GM12878 (cell line): ENCODE measurements around the gene MAP1LC3A. TPM values are rescaled to one million over a fixed set of nuclear protein-coding genes. Genes with fewer than 3 reads are reported as not detected.

Source experiments
- ATAC-seq: fragments of 200-7000 bp; cut with Tn5 transposase; 3 replicates; pipeline ENCODE4 v1.9.1; 2020; ENCODE audit warnings: mild to moderate bottlenecking, moderate library complexity
- BruUV-seq: library from RNA; stranded (reverse); fragments of 400-500 nt; replicated peaks from 2 replicates; lab custom pipeline; 2021; lab: Mats Ljungman, UMichigan
- CTCF ChIA-PET: fragments of 300-600 bp; sonication (Branson Sonifier 250); formaldehyde crosslinking; extraction: SDS; loops from one replicate; lab custom pipeline; 2021; ENCODE audit warnings: inconsistent platforms; lab: Yijun Ruan, JAX
- POLR2A ChIA-PET: fragments of 350-600 bp; formaldehyde crosslinking; extraction: SDS; loops from one replicate; lab custom pipeline; 2021; ENCODE audit warnings: inconsistent platforms; lab: Charles Lee
- RAD21 ChIA-PET: fragments of 300-600 bp; sonication (Branson Sonifier 250); formaldehyde crosslinking; loops from one replicate; lab custom pipeline; 2023; ENCODE audit warnings: antibody characterized with exemption; ENCODE audit not compliant: unreplicated experiment; lab: Charles Lee
- SMC1A ChIA-PET: fragments of 300-600 bp; sonication (Branson Sonifier 250); formaldehyde crosslinking; loops from one replicate; lab custom pipeline; 2023; ENCODE audit not compliant: unreplicated experiment, uncharacterized antibody; lab: Charles Lee
- DNase-seq: peaks from one replicate; pipeline ENCODE4 v3.0.0-alpha.2; 2011; ENCODE audit warnings: low read depth, low spot score
- FAIRE-seq: peaks from 3 replicates; lab custom pipeline; 2011; peaks lifted over from hg19 to GRCh38; lab: Jason Lieb, UNC
- H2AFZ ChIP-seq: 2 replicates; pipeline ENCODE4 v1.6.0; 2011; ENCODE audit warnings: low read depth, low read length, control low read depth; ENCODE audit not compliant: control insufficient read depth
- H3K27ac ChIP-seq: 2 replicates; pipeline ENCODE4 v1.5.1; 2011; ENCODE audit warnings: control low read depth; ENCODE audit not compliant: control insufficient read depth, insufficient read depth
- H3K27me3 ChIP-seq, 2 experiments: replicated peaks in 1 of 2; 2 replicates each; pipeline versions ENCODE4 v1.6.0 to v1.6.1; 2011; ENCODE audit warnings: low read length in 1 of 2; ENCODE audit not compliant: control insufficient read depth in 2 of 2, insufficient read depth in 2 of 2
- H3K36me3 ChIP-seq, 2 experiments: 2 replicates each; pipeline ENCODE4 v1.5.1; 2011; ENCODE audit warnings: low read length in 1 of 2; ENCODE audit not compliant: control insufficient read depth in 2 of 2, insufficient read depth in 2 of 2
- H3K4me1 ChIP-seq: 2 replicates; pipeline ENCODE4 v1.6.1; 2011; ENCODE audit warnings: mild to moderate bottlenecking, low read length, moderate library complexity, mixed read lengths; ENCODE audit not compliant: control insufficient read depth, insufficient read depth
- H3K4me2 ChIP-seq: 2 replicates; pipeline ENCODE4 v1.6.0; 2011; ENCODE audit warnings: control low read depth; ENCODE audit not compliant: control insufficient read depth, insufficient read depth
- H3K4me3 ChIP-seq: fragments of 200-600 bp; sonication (generic); 2 replicates; pipeline ENCODE4 v1.5.1; 2016
- H3K79me2 ChIP-seq: 2 replicates; pipeline ENCODE4 v1.6.0; 2011; ENCODE audit warnings: low read length; ENCODE audit not compliant: control insufficient read depth, insufficient read depth
- H3K9ac ChIP-seq: 2 replicates; pipeline ENCODE4 v1.8.0; 2011; ENCODE audit warnings: low read length, control low read depth, mixed read lengths; ENCODE audit not compliant: control insufficient read depth, insufficient read depth
- H3K9me3 ChIP-seq: replicated peaks from 3 replicates; pipeline ENCODE4 v1.5.1; 2011; ENCODE audit warnings: mild to moderate bottlenecking, low read length; ENCODE audit not compliant: control insufficient read depth, insufficient read depth
- H4K20me1 ChIP-seq: 2 replicates; pipeline ENCODE4 v1.6.0; 2011; ENCODE audit not compliant: control insufficient read depth, insufficient read depth
- DPF2 ChIP-seq: fragments of 450-650 bp; IDR thresholded peaks from 2 replicates; pipeline ENCODE4 v1.6.1; 2017; ENCODE audit warnings: mild to moderate bottlenecking
- NR2C1 ChIP-seq: fragments of 450-650 bp; IDR thresholded peaks from 2 replicates; pipeline ENCODE4 v1.6.1; 2017; ENCODE audit warnings: antibody characterized with exemption, mild to moderate bottlenecking, moderate library complexity
- NR2F1 ChIP-seq: fragments of 450-650 bp; conservative IDR thresholded peaks from 2 replicates; pipeline ENCODE4 v1.6.1; 2017; ENCODE audit warnings: mild to moderate bottlenecking
- ZNF687 ChIP-seq: fragments of 450-650 bp; IDR thresholded peaks from 2 replicates; pipeline ENCODE4 v1.6.1; 2017; ENCODE audit warnings: mild to moderate bottlenecking, moderate library complexity
- WGBS: methylation state at CpG from one replicate; pipeline ENCODE4 v1.1.6; 2016; ENCODE audit warnings: low lambda C conversion rate; ENCODE audit not compliant: insufficient replicate concordance, insufficient coverage; ENCODE audit errors: missing lambda C conversion rate; 5-methylcytosine and 5-hydroxymethylcytosine counted together
- in situ Hi-C: fragments of 300-500 bp; cut with MboI; formaldehyde crosslinking; loops from 9 replicates; pipeline ENCODE4 v1.14.3; 2018; ENCODE audit warnings: mixed read lengths
- intact Hi-C: fragments of 100-400 bp; cut with micrococcal nuclease; formaldehyde crosslinking; loops from one replicate; pipeline ENCODE4 v1.14.2; 2022; ENCODE audit not compliant: unreplicated experiment
- polyA plus RNA-seq, 11 experiments: library from polyadenylated mRNA; depleted of rRNA in 4 of 11; unstranded in 6 of 11; stranded (reverse) in 5 of 11; fragments of >200 nt; fragmentation: Nextera tagmentation in 4 of 11; fragmentation: Illumina TruSeq in 1 of 11; extraction: Ambion mirVana in 4 of 11; extraction: Trizol in 1 of 11; gene quantifications; 1 replicate in 1 of 11; 2 replicates in 10 of 11; pipeline versions ENCODE4 v1.2.1 to v1.2.3, GENCODE V29; 2011 to 2016; ENCODE audit warnings: inconsistent platforms in 2 of 11, missing spikeins in 2 of 11, low read depth in 1 of 11
- total RNA-seq, 4 experiments: library from RNA; depleted of rRNA in 3 of 4; stranded (reverse); fragments of >200 nt in 3 of 4; fragmentation: Illumina TruSeq in 1 of 4; extraction: Trizol in 1 of 4; gene quantifications; 2 replicates each; pipeline versions ENCODE4 v1.2.1 to v1.2.3, GENCODE V29; 2013 to 2021

MAP1LC3A gene
- total and polyA plus RNA-seq, 10 of the 15 experiments (the other 5 are each of a cell fraction or from before 2014, with no cell fraction given): 0.27 to 1.2 (median 0.39) TPM; not detected in 4

- POLR2A ChIA-PET: no interaction called here
- ATAC-seq (peak; percentile 78), DNase-seq (no peak), FAIRE-seq (no peak)
- 58% methylated on average over 7 of the region's 7 CpGs for WGBS
- intact Hi-C loops: no loop called here
- SMC1A ChIA-PET: interaction anchor here (1.3 to 1.9 kb wide), 2 partner anchors 139 to 226 kb away, joined by 3 to 7 read pairs; partner anchors contain the start of gene TP53INP2
- no peaks in the 10 kb centered on the region for H3K79me2 ChIP-seq
- H3K4me2 ChIP-seq: no peak overlapping the region
- H3K36me3 ChIP-seq: peaks cover 0 to 2% of the 10 kb centered on the region in 2 experiments; a peak in 2 of 4 replicates
- no TSS peak for BruUV-seq
- no peak overlapping the region for H3K4me3 ChIP-seq
- no peaks in the 10 kb centered on the region for H3K27me3 ChIP-seq
- H2AFZ ChIP-seq: no peak overlapping the region
- CTCF ChIA-PET: interaction anchor here (0.6 to 4.0 kb wide), 7 partner anchors 27 to 308 kb away, joined by 3 to 29 read pairs (median 3); no protein-coding TSS in a partner anchor
- H3K4me1 ChIP-seq: no peaks in the 10 kb centered on the region
- no peak overlapping the region for H3K9ac ChIP-seq
- RAD21 ChIA-PET: no interaction called here
- TF ChIP-seq NR2C1 (no peak), DPF2 (no peak), ZNF687 (peak; percentile 58; the same call in 1 of the 2 replicates), NR2F1 (peak; percentile 67)
- in situ Hi-C loops: no loop called here
- no peak overlapping the region for H3K27ac ChIP-seq
- no peaks in the 10 kb centered on the region for H3K9me3 ChIP-seq
- H4K20me1 ChIP-seq: no peaks in the 10 kb centered on the region
These were observed 6.3 kb downstream of the MAP1LC3A start for GRCh38 chr20:34564833-34565232.
